ENCODE data around the gene SMAGP.
"Not testable (repeated sequence)": the region's sequence is repeated elsewhere in the genome, so short reads cannot be mapped to it uniquely, and the experiment has no call there.

Gene SMAGP

GRCh38 chr12:51229116-51229809 lies 41.0 kb downstream of the SMAGP start:
- H3K27ac ChIP-seq: no peak overlapping the region
- DNase-seq (ENCODE audit: low read depth, low spot score): no peak

GRCh38 chr12:51227962-51228361 lies 42.3 kb downstream of the SMAGP start:
- H3K27ac ChIP-seq: no peak overlapping the region

GRCh38 chr12:51227112-51227511 lies 43.1 kb downstream of the SMAGP start:
- not testable (repeated sequence) for DNase-seq (ENCODE audit: low read depth, low spot score); H3K27ac ChIP-seq

More at GRCh38 chr12:51227962-51228361, 42.3 kb downstream of the SMAGP start:
- DNase-seq (ENCODE audit: low read depth, low spot score): no peak

- no peak overlapping the region for H3K27ac ChIP-seq
- no peak for DNase-seq (ENCODE audit: low read depth, low spot score)
Observed at GRCh38 chr12:51225771-51226170, 44.4 kb downstream of the SMAGP start.

- DNase-seq (ENCODE audit: low read depth, low spot score): no peak
- H3K27ac ChIP-seq: no peak overlapping the region
Observed at GRCh38 chr12:51225234-51225633, 45.0 kb downstream of the SMAGP start.

- DNase-seq (ENCODE audit: low read depth, low spot score): no peak
- no peak overlapping the region for H3K27ac ChIP-seq
Observed at GRCh38 chr12:51224625-51225024, 45.6 kb downstream of the SMAGP start.

- H3K27ac ChIP-seq: no peak overlapping the region
- no peak for DNase-seq (ENCODE audit: low read depth, low spot score)
Observed at GRCh38 chr12:51222461-51222860, 47.8 kb downstream of the SMAGP start.

GRCh38 chr12:51219857-51220256 lies 50.4 kb downstream of the SMAGP start:
- not testable (repeated sequence) for DNase-seq (ENCODE audit: low read depth, low spot score); H3K27ac ChIP-seq

- no peak for DNase-seq (ENCODE audit: low read depth, low spot score)
- no peak overlapping the region for H3K27ac ChIP-seq
Observed at GRCh38 chr12:51219322-51219721, 50.9 kb downstream of the SMAGP start.

GRCh38 chr12:51218607-51219161 lies 51.5 kb downstream of the SMAGP start:
- DNase-seq (ENCODE audit: low read depth, low spot score): no peak
- H3K27ac ChIP-seq: peak overlapping the region; percentile 46

GRCh38 chr12:51217968-51218606 lies 52.1 kb downstream of the SMAGP start, which contains the start of gene POU6F1:
Gene POU6F1 (minus strand): TSS chr12:51218062. CDS start chr12:51206836, 11,226 bp downstream.
- no peak for DNase-seq (ENCODE audit: low read depth, low spot score)

GRCh38 chr12:51217133-51217967 lies 52.9 kb downstream of the SMAGP start:
- DNase-seq (ENCODE audit: low read depth, low spot score): no peak
- H3K27ac ChIP-seq: peak overlapping the region; percentile 46

More at GRCh38 chr12:51217968-51218606, 52.1 kb downstream of the SMAGP start, which contains the start of gene POU6F1:
- peak within 1 kb of the TSS; percentile 46 for H3K27ac ChIP-seq

- no peak for DNase-seq (ENCODE audit: low read depth, low spot score)
- no peak overlapping the region for H3K27ac ChIP-seq
Observed at GRCh38 chr12:51216642-51217041, 53.6 kb downstream of the SMAGP start.

GRCh38 chr12:51214895-51215294 lies 55.3 kb downstream of the SMAGP start:
- no peak overlapping the region for H3K27ac ChIP-seq
- DNase-seq (ENCODE audit: low read depth, low spot score): no peak

GRCh38 chr12:51210690-51211395 lies 59.4 kb downstream of the SMAGP start:
- no peak for DNase-seq (ENCODE audit: low read depth, low spot score)
- H3K27ac ChIP-seq: no peak overlapping the region

- DNase-seq (ENCODE audit: low read depth, low spot score): no peak
- H3K27ac ChIP-seq: no peak overlapping the region
Observed at GRCh38 chr12:51209259-51209658, 61.0 kb downstream of the SMAGP start.

GRCh38 chr12:51208016-51208660 lies 62.1 kb downstream of the SMAGP start:
- no peak overlapping the region for H3K27ac ChIP-seq
- DNase-seq (ENCODE audit: low read depth, low spot score): no peak

- no peak overlapping the region for H3K27ac ChIP-seq
- no peak for DNase-seq (ENCODE audit: low read depth, low spot score)
Observed at GRCh38 chr12:51205350-51205749, 64.9 kb downstream of the SMAGP start.

- H3K27ac ChIP-seq: no peak overlapping the region
- no peak for DNase-seq (ENCODE audit: low read depth, low spot score)
Observed at GRCh38 chr12:51202718-51203117, 67.5 kb downstream of the SMAGP start.

Measured in epithelial cell of prostate (primary cell).